ENCODE results near the gene ATP11B.
A peak's percentile ranks its signal among the peaks of the same experiment; 100 is the strongest.
"Not testable (repeated sequence)": the region's sequence is repeated elsewhere in the genome, so short reads cannot be mapped to it uniquely, and the experiment has no call there.

The ATP11B gene

DNA sequence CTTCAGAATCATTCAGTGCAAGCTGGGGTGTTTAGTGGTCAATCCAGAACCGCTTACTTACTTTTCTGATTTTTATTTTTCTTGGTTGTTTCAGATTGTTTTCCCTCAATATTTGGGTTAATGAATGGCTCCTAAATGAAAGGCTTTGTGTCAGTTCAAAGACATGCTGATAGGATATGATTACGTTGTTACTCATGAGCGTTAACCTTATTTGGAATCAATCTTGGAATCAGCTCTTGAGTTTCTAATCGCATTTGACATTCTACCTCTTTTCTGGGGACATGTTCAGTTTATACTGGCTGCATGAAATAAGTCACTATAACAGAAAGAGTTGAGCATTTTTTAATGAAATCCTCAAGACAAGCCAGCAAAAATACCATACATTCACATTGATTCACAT, 50.2 kb downstream of the ATP11B start:
- ATAC-seq = no peak

DNA sequence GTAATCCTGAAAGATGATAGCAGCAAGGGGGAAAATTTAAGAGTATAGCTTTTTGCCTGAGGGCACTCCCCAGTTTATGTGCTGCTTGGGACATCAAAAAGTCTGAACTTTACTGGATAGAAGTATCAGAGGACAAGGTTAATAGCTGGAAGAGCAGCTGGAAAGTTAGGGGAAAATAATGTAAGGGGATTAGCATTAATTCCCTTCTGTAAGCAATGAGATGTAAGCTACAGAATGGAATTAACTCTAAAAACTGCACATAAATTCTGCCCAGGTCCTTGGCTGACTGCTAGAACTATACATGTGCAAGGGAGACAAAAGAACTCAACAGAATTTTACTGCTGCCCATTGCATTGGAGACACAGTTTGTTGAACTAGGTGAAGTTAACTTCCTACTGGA, 55.6 kb downstream of the ATP11B start:
- no peak for ATAC-seq

DNA sequence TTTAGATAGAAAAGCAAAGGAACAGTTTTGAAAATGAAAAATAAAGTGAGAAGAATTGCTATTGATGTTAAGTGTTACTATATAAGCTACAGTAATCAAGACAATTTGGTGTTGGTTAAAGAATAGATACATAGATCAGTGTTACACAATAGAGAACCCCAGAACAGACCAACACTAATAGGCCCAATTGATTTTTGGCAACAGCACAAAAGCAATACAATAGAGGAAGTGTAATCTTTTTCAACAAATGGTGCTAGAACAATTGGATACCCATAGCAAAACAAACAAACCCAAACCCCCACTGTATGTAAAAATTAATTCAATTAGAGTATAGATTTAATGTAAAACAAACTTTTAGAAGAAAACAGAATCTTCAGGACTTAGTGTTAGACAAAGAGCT, 61.8 kb downstream of the ATP11B start:
- no peak for ATAC-seq

DNA sequence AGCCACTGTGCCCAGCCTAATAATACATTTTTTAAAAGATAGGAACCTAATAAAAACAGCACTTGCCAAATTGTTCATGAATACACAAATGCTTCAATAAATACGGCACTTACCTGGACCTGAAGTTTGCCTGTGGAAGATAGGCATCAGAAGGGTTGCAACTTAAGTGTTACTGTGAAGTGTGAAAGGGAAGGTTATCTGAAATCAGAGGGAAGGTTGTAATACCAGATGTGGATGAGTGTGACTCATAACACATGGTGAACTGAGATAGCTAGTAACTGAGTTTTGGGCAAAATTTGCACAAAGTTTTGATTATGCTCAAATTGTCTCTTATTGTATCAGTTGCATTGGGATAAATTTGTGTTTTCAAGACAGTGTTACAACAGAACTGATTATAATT, 68.0 kb downstream of the ATP11B start:
- ATAC-seq = no peak

DNA sequence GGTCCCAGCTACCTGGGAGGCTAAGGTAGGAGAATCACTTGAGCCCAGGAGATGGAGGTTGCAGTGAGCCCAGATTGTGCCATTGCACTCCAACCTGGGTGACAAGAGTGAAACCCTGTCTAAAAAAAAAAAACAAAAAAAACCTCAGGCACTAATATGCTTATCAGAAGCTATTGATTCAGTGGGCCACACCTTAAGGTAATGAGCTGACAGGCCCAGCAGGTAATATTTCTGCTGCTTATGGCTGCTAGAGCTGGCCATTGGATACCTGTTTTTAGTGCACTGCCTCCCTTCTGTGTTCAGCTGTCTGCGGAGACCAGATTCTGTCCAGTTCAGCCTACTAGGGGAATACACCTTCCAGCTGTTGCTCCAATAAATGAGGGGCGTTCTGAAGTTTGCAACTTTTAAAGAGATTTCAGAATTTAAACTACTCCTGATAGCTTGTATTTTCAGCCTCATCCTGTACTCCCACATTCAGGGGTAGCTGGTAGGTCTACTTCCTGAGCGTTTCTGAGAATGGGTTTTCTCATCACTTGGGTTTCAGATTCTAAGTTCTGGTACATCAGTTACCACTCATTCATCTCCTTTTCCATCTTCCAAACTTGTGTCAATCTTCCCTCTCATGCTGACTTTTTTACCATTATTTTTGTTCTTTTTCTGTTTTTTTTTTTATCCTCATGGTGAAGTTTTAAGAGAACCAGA, 69.0 kb downstream of the ATP11B start:
- no peak for ATAC-seq

DNA sequence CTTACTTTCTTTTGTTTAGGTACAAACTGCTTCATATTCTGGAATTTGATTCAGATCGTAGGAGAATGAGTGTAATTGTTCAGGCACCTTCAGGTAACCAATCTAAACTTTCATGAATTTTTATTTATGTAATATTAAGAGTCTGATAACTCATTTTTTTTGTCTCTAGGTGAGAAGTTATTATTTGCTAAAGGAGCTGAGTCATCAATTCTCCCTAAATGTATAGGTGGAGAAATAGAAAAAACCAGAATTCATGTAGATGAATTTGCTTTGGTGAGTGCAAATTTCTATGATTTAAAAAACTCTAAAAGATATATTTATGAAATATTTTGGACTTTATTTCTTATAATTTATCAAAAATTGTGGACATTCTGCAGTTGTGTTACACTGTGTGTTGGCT, 75.8 kb downstream of the ATP11B start:
- ATAC-seq = no peak

DNA sequence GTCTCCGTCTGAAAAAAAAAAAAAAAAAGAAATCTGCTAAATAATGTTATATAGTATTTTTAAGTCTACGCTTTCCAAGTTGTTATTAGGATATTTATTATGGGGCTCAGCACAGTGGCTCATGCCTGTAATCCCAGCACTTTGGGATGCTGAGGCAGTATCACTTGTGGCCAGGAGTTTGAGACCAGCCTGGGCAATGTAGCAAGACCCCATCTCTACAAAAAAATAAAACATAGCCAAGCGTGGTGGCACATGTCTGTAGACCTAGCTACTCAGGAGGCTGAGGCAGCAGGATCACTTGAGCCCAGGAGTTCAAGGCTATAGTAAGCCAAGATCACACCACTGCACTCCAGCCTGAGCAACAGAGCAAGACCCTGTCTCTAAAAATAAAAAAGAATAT, 77.6 kb downstream of the ATP11B start:
- ATAC-seq = not testable (repeated sequence)

DNA sequence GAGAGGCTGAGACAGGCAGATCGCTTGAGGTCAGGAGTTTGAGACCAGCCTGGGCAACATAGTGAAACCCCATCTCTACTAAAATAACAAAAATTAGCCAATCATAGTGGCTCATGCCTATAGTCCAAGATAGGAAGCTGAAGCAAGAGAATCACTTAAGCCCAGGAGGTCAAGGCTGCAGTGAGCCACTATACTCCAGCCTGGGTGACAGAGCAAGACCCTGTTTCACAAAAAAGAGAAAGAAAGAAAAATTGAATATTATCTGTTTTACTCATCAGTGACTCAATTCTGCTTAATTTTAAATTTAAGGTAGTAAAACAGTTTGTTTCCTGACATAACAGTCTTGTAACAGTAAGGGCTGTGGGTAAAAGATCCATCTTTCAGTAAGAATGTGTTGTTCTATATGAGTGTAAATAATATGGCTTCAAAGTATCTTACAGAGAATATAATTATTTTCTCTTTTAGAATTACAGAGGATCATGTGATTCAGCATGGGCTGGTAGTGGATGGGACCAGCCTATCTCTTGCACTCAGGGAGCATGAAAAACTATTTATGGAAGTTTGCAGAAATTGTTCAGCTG, 85.8 kb downstream of the ATP11B start:
- peak; percentile 46 to 53 for ATAC-seq

DNA sequence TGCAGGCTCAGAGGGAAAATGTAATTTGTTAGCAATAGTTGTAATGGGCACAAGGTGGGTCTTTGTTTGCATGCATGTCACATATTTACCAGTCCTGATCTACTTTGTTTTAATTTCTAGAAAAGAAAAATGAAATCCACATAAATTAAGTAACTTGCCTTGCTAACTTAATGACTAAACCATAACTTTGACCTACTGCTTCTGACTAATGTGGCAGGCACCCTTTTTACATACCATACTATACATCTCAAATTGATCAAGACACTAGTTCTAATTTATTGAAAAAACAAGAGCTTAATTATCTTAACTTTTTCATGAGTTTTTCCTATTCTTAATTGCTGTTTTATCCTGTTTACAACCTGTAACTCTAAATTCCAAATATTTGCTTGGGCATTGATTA, 93.2 kb downstream of the ATP11B start:
- no peak for ATAC-seq

DNA sequence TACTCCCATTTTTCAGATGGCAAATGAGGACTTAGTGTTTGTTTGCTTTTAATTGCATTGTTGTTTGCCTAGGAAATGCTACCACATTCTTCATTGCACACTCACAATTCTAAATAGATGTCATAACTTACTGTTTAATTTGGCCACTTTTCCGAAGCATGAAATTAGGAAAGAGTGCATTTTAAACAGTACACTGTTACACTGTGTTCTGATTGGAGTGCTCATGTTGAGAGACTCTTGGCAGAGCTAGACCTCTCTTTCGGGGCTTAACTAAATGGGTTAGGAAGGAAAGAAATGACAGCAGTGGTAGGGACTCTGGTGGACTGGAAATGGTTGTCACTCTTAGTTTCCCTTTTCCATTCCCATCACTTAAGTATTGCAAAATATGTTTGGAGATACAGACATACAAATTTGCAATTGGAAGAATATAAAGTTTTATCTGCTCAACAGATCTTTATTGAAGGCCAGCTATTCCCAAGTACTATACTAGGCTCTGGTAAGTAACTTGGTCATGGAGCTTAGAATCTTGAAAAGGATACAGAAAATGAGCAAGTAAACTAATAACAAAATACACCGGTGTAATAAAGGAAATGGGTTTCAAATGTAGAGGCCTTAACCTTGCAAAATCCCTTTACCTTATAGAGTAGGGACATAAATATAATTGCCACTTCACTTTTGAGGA, 96.8 kb downstream of the ATP11B start:
- ATAC-seq = no peak

DNA sequence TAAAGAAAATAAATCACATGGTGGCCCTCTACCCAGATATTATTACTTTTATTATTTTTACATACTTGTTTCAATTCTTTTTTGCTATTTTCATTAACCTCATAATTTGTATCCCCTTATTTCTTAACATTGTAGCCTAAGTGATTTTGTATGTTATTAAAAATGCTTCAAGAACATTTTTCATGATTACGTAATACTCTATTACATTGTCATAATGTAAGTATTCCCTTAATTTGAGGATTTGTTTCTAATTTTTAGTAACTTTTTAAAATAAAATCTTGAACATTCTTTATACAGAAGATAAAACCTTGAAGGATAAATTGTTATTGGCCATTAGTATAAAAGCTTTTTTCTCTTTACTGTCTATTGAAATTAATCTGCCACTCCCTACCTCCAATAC, 98.1 kb downstream of the ATP11B start:
- ATAC-seq = no peak

DNA sequence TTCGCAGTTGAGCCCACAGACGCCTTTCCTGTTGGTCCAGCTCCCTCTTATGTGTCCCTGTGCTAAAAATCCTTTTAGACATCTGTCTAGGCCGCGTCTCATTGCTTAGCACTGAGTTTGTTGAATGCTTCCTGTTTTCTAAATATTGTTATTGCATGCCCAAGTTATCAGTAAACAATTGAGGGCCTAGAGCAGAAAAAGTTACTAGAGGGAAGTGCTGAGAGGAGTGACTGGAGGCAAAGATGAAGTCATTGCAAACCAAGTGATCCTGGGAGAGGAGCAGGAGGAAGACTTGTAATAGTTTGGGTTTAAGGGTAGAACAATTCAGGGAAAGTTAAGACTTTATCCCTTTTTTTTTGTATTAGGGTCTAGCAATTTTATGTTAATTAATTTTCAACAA, 98.9 kb downstream of the ATP11B start:
- ATAC-seq = no peak

DNA sequence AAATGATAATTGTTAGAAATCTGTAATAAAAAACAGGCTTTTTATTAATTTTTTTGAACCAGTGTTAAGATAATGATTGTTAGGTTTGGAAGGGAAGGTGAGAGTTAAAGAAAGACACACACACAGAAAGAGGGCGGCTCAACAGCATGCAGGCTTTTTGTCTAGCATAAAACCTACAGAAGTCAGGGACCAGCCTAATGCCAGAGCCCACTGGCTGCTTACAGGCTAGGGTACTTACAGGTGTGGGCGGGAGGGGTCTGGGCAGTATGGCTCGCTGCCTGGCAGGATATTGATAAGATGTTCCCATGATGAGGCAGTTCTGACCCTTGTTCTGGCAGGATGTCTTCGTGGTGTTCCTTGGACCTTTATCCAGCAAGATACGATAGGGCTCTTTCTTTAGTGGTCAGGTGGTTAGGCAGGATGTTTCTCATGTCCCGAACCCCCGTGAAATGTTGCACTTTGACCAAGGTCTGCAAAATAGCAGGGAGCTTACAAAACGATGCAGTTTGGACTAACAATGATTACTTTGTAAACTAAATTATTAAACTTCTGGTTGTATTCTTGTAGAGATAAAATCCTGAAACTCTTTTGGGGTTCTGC, 102.3 kb downstream of the ATP11B start:
- no peak for ATAC-seq

DNA sequence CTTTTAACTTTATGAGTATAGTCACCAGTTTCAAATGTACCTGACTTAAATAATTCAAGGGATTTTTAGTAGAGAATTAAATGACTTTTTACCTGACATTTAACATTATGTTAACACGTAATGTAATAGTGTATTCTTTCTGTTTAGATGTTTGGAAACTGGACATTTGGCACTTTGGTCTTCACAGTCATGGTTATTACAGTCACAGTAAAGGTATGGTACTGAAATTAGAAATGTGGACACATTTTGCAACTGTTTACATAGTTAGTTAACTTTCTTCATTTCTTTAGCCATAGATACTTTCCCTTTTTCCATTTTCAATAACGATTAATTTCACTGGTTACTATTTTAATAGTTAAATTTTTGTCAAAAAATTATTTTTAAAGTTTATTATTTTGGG, 103.2 kb downstream of the ATP11B start:
- ATAC-seq = no peak

DNA sequence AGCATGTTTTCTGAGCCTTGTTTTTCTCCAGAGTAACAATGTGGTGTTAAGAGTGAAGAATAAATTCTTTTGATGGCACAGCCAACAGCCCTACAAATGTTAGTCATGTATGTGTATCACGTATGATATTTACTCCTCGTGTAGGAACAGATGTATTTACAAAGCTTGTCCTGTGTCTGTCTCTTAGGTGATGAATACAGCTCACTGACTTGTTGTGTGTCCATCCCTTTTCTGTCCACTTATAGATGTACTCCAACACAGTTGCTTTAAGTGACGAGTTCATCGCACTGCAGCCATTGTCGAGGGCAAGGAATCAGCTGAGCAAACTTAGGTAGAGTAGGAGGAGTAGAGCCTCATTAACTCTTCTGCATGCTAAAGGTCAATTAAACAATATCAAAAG, 108.9 kb downstream of the ATP11B start:
- no peak for ATAC-seq

DNA sequence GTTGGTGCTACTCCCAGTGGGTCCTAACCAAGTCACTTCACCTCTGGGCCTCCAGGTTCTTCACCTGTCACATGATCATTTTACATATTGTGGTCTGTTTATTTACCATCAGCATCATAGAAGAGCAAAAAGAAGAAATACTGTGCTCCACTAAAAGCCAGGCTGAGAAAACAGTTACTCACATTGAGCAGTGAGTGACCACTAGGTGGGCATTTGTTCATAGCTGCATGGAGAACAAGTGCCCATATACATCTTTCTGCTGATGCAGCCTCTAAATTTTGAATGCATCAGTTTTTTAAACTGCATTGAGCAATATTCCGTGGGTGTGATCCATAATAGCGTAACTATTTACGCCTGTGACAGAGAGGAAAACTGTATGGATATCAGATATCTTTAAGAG, 110.9 kb downstream of the ATP11B start:
- no peak for ATAC-seq

DNA sequence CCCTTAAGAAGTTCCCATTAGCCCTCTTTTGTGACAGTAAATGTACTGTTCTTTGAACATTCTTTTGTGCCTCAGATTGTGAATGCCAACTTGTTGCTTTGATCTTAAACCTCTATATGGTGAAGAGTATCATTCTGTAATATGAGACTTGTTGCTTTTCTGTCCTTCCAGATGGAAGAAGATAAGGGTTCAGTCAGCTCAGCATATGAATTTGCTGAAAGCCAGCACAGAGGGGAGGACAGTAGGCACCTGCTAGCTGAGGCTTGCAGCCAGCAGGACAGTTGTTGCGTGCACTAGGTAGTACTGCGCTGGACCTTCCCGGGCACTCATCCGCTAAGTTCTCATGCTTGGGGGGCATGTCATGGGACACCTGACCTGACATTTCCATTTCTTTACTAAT, 112.3 kb downstream of the ATP11B start:
- no peak for ATAC-seq

DNA sequence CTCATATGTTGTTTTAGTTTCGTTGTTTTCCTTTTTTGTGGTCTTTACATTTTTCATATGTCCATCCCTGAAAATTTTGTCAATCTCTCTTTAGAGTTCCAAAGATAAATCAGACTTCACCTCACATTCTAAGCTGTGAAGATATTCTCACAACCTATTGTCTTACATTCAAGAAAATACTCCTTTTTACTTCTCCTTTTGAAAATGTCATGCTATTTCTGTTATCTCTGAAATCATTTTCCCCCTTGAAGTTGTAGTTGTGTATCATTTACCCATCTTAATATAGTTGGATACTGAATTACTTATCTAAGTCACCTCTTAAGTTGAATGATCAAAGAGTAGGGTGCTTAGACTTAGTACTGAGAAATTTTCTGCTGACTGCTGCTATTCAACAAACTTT, 112.7 kb downstream of the ATP11B start:
- no peak for ATAC-seq

DNA sequence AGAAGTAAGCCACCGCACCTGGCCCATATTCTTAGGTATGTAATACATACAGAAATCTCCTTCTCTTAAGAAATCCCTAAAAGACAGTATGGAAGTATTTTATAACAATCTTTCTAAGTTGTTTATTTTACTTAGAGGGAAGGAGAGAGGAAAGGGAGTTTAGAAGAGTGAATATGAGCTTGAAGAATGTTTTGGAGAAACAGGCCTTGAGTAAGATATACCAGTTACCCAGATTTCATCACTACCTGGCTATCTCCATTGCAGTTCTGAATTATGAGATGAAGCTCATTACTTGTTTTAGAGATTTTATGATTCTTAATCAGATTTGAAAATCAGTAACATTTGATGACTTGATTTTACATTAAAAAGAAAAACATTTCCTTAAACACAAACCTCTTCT, 115.2 kb downstream of the ATP11B start:
- no peak for ATAC-seq

DNA sequence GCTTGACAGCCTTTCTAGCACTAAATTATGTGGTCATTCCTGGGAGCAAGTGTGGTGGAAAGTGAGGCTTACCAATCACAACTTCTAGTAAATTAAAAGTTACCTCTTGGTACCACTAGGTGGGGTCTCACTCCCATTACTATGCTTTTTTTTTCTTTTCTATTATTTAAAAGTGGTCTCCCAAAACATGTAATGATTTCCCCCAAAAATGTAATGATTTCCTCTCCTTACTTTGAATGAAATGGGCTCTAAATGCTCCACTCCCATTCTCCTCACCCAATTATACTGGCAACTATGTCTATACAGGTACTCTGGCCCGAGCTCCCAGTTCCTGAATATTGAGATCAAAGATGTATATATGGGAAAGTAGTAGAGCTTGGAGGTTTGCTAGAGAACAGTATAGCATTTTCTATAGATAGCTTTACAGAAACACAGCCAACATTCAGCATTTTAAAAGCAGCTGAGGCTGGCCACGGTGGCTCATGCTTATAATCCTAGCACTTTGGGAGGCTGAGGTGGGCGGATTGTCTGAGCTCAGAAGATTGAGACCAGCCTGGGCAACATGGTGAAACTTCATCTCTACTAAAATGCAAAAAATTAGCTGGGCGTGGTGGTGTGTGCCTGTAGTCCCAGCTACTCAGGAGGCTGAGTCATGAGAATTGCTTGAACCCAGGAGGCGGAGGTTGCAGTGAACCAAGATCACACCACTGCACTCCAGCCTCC, 116.2 kb downstream of the ATP11B start:
- no peak for ATAC-seq

DNA sequence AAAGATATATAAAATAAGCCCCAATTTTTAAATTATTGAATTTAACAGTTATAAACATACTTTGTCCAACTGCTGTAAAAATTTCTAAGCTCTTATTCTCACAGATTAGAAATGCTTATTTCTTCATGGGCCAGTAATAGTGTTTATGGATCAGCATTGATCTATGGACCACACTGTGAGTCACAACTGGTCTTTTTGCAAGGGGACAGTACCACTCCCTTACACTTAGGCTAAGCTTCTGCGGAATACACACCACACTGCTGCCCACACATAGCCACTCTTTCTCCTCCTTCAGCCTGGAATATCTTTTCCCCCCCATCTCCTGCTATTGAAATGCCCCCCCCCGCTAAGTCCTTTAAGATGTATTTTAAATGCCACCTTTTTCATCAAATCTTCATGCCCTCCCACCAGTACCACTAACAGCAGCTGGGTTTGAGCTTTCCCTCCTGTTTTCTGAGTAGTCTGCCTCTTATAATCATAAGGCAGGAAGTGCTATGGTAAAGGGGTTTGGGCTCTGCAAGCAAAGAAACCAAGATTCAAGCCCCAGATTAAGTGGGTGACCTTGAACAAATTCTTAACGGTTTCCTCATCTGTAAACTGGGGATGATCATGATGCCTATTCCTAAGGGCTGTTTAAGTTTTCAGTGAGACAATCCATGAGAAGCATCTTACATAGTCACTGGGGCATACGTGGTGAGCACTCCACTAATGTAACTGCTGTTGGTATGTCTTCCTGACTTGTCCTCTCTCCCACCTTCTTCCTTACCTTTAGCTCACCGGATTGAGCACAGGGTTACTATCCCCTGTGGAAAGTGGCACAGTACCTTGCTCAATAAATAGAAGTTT, 117.9 kb downstream of the ATP11B start:
- ATAC-seq = peak in 1 of 2 donors; percentile 21

DNA sequence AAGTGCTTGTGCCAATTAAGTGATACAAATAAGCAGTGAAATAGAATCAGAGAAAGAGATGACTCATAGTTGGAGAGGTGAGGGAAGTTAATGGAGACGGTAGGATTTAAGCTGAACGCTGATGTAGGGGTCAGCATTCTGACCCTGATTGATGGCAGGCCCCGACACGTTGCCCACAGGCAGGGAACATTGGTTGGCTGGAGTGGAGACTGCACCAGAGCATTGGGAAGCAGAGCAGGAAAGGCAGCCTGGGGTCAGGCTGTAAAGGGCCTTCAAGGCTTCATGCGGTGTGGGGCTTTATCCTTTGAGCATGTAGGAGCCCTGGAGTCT, 118.4 kb downstream of the ATP11B start:
- ATAC-seq = no peak

DNA sequence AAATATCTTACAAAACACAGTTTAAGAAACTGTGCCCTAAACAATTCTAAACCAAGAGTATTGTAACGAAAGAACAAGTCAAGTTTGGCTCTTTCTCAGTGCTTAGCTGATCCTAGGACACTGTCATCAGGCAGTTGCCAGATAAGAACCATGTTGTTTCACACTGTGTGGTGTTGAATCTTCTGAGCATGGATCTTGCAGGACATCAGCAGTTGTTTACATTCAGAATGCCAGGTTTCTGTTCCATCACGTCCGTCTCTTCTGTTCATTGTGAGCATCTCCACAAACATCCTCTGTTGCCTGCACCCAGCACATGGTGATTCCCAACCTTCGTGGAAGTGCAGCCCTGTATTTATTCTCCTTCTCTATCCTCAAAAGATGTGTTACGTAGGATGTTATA, 119.2 kb downstream of the ATP11B start:
- ATAC-seq = no peak
